Measurements from ENCODE around the gene APOB. TPM values are rescaled to one million over a fixed set of nuclear protein-coding genes. Genes with fewer than 3 reads are reported as not detected.

Gene APOB
- total and polyA plus RNA-seq, 9 donors, result 0.13 to 4.8 (median 1.3) TPM

- TF ChIP-seq EP300 (IDR thresholded peaks at IDR 0.05) (no peak), POLR2A (IDR thresholded peaks at IDR 0.05) (no peak)
- TF ChIP-seq, protein P1, sequence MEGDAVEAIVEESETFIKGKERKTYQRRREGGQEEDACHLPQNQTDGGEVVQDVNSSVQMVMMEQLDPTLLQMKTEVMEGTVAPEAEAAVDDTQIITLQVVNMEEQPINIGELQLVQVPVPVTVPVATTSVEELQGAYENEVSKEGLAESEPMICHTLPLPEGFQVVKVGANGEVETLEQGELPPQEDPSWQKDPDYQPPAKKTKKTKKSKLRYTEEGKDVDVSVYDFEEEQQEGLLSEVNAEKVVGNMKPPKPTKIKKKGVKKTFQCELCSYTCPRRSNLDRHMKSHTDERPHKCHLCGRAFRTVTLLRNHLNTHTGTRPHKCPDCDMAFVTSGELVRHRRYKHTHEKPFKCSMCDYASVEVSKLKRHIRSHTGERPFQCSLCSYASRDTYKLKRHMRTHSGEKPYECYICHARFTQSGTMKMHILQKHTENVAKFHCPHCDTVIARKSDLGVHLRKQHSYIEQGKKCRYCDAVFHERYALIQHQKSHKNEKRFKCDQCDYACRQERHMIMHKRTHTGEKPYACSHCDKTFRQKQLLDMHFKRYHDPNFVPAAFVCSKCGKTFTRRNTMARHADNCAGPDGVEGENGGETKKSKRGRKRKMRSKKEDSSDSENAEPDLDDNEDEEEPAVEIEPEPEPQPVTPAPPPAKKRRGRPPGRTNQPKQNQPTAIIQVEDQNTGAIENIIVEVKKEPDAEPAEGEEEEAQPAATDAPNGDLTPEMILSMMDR (IDR thresholded peaks at IDR 0.05), result no peak
- no peaks in the 10 kb centered on the region for H3K9me3 ChIP-seq
- DNase-seq, result no peak
Observed at GRCh38 chr2:21050164-21050563, 6.3 kb upstream of the APOB start.

GRCh38 chr2:21047141-21048009, 3.5 kb upstream of the APOB start:
- Histone ChIP-seq H3K4me3 (no peak overlapping the region), H3K9me3 (no peaks in the 10 kb centered on the region), H3K4me1 (ENCODE audit: insufficient read depth) (peaks cover 7% of the 10 kb centered on the region), H3K27ac (no peak overlapping the region), H3K27me3 (no peaks in the 10 kb centered on the region), H3K36me3 (no peaks in the 10 kb centered on the region)
- intact Hi-C loops (cut with DNase I), result loop anchor here in 2 of 4 donors (10.0 kb wide), 2 partner anchors 117 to 267 kb away; no protein-coding TSS in a partner anchor
- DNase-seq, result no peak
- TF ChIP-seq POLR2A (IDR thresholded peaks at IDR 0.05), result no peak
- TF ChIP-seq EP300 (IDR thresholded peaks at IDR 0.05), result no peak
- TF ChIP-seq, protein P1 (IDR thresholded peaks at IDR 0.05), result no peak
- WGBS, 3 donors, result 25 to 44% (median 34%) methylated on average over 8 of the region's 8 CpGs

More at GRCh38 chr2:21050164-21050563, 6.3 kb upstream of the APOB start:
- Histone ChIP-seq H3K4me3 (no peak overlapping the region), H3K36me3 (no peaks in the 10 kb centered on the region), H3K4me1 (ENCODE audit: insufficient read depth) (peaks cover 5% of the 10 kb centered on the region), H3K27ac (no peak overlapping the region), H3K27me3 (no peaks in the 10 kb centered on the region)
- intact Hi-C loops (cut with DNase I), result no loop called here

- intact Hi-C loops (cut with DNase I), result loop anchor here in 2 of 4 donors (10.0 kb wide), 2 partner anchors 118 to 268 kb away; no protein-coding TSS in a partner anchor
Observed at GRCh38 chr2:21046506-21046905, 2.6 kb upstream of the APOB start.

GRCh38 chr2:21044694-21045371, 960 bp upstream of the APOB start:
- WGBS, 3 donors, result 79 to 88% (median 85%) methylated on average over 20 of the region's 20 CpGs
- Histone ChIP-seq H3K27ac (no peak overlapping the region), H3K9me3 (no peaks in the 10 kb centered on the region), H3K4me3 (no peak overlapping the region), H3K27me3 (no peaks in the 10 kb centered on the region), H3K36me3 (no peaks in the 10 kb centered on the region), H3K4me1 (ENCODE audit: insufficient read depth) (peaks cover 7% of the 10 kb centered on the region)
- no peak for DNase-seq
- intact Hi-C loops (cut with DNase I), result loop anchor here in 3 of 4 donors (5.0 to 10.0 kb wide), 3 partner anchors 120 to 272 kb away; no protein-coding TSS in a partner anchor
- no peak for TF ChIP-seq POLR2A (IDR thresholded peaks at IDR 0.05)
- TF ChIP-seq, protein P1 (IDR thresholded peaks at IDR 0.05), result no peak
- no peak for TF ChIP-seq EP300 (IDR thresholded peaks at IDR 0.05)

More at GRCh38 chr2:21046506-21046905, 2.6 kb upstream of the APOB start:
- no peak for DNase-seq
- no peak overlapping the region for H3K27ac ChIP-seq
- no peaks in the 10 kb centered on the region for H3K27me3 ChIP-seq
- no peak overlapping the region for H3K4me3 ChIP-seq
- H3K36me3 ChIP-seq, result no peaks in the 10 kb centered on the region
- H3K4me1 ChIP-seq (ENCODE audit: insufficient read depth), result peaks cover 7% of the 10 kb centered on the region
- 80 to 92% (median 84%) methylated on average over 2 of the region's 2 CpGs for WGBS, 3 donors
- TF ChIP-seq, protein P1 (IDR thresholded peaks at IDR 0.05), result no peak
- TF ChIP-seq EP300 (IDR thresholded peaks at IDR 0.05) (no peak), POLR2A (IDR thresholded peaks at IDR 0.05) (no peak)
- H3K9me3 ChIP-seq, result no peaks in the 10 kb centered on the region
